ENCODE measurements around the gene TLE6. TPM values are rescaled to one million over a fixed set of nuclear protein-coding genes. Genes with fewer than 3 reads are reported as not detected.

Gene TLE6
- total and polyA plus RNA-seq, 11 donors = 0.21 to 1.4 (median 0.69) TPM; not detected in 1

DNA sequence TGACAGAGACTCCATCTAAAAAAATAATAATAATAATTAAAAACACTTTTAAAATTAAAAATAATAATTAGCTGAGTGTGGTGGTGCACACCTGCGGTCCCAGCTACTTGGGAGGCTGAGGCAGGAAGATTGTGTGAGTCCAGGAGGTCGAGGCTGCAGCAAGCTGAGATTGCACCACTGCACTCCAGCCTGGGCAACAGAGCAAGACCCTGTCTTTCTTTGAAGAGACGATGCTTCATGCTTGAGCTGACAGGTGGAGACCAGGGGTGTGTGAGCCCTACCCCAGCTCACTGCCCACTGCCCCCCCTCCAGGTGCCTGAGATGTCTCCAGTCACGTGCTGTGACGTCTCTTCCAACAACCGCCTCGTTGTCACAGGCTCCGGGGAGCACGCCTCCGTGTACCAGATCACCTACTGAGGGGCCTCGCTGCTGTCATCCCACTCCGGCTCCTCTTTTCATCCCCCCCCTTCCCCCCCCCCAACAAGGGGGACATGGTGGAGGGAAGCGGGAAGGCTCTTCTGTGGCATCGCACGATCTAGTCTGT lies 17.3 kb downstream of the TLE6 start:
- Histone ChIP-seq H3K9me3 (no peaks in the 10 kb centered on the region), H3K27ac (no peak overlapping the region), H3K36me3 (peaks cover 0 to 20% (median 10%) of the 10 kb centered on the region in 9 donors), H3K4me1 (no peaks in the 10 kb centered on the region), H3K4me3 (no peak overlapping the region), H3K27me3 (no peaks in the 10 kb centered on the region)
- WGBS, 4 donors = 74 to 85% (median 82%) methylated on average over 15 of the region's 15 CpGs
- DNase-seq (no peak), ATAC-seq (no peak)
- intact Hi-C loops (cut with DNase I) = no loop called here
- TF ChIP-seq, protein P1, sequence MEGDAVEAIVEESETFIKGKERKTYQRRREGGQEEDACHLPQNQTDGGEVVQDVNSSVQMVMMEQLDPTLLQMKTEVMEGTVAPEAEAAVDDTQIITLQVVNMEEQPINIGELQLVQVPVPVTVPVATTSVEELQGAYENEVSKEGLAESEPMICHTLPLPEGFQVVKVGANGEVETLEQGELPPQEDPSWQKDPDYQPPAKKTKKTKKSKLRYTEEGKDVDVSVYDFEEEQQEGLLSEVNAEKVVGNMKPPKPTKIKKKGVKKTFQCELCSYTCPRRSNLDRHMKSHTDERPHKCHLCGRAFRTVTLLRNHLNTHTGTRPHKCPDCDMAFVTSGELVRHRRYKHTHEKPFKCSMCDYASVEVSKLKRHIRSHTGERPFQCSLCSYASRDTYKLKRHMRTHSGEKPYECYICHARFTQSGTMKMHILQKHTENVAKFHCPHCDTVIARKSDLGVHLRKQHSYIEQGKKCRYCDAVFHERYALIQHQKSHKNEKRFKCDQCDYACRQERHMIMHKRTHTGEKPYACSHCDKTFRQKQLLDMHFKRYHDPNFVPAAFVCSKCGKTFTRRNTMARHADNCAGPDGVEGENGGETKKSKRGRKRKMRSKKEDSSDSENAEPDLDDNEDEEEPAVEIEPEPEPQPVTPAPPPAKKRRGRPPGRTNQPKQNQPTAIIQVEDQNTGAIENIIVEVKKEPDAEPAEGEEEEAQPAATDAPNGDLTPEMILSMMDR (IDR thresholded peaks at IDR 0.05) = no peak
- TF ChIP-seq POLR2A (IDR thresholded peaks at IDR 0.05) = no peak

DNA sequence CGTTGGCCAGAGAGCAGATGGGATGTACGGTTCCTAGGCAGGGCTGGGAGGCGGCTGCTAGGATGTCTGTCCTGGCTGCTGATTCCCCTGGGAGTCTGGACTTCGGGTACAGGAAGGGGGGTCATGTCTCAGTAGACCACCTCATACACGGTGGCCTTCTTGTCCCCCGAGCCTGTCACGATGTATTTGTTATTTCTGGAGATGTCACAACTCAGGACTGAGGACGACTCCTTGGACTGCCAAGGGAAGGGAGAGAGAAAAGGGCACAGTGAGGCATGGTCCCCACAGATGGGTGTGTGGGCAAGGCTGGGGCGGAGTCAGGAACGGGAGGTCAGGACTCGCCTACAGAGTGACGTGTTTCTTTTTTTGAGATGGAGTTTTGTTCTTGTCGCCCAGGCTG lies 20.4 kb downstream of the TLE6 start:
- Histone ChIP-seq H3K4me3 (no peak overlapping the region), H3K27ac (no peak overlapping the region), H3K4me1 (no peaks in the 10 kb centered on the region), H3K9me3 (no peaks in the 10 kb centered on the region), H3K27me3 (no peaks in the 10 kb centered on the region), H3K36me3 (peaks cover 0 to 41% (median 25%) of the 10 kb centered on the region in 9 donors)
- intact Hi-C loops (cut with DNase I) = no loop called here
- WGBS, 4 donors = 71 to 78% (median 73%) methylated on average over 12 to 13 of the region's 13 CpGs
- ATAC-seq = no peak
- DNase-seq = no peak
- no peak for TF ChIP-seq POLR2A (IDR thresholded peaks at IDR 0.05)
- TF ChIP-seq, protein P1 (IDR thresholded peaks at IDR 0.05) = no peak

DNA sequence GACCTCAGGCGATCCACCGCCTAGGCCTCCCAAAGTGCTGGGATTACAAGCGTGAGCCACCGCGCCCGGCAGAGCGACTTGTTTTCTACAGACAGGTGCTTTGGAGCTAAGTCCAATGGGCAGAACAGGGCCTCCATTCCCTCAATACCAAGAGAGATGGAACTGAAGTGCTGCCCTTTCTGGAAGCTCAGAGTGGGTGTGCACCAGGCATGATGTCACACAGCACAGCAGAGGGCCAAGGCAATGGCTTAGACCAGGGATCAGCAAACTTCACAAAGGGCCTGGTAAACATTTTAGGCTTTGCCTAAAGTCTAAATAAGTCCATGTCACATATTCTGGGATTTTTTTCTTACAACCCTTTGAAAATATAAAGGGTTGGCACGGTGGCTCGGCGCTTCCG lies 21.3 kb downstream of the TLE6 start:
- no peaks in the 10 kb centered on the region for H3K27me3 ChIP-seq
- no peak overlapping the region for H3K27ac ChIP-seq
- no peaks in the 10 kb centered on the region for H3K4me1 ChIP-seq
- WGBS, 4 donors = 84 to 96% (median 94%) methylated on average over 11 of the region's 11 CpGs
- peaks cover 0 to 45% (median 25%) of the 10 kb centered on the region in 9 donors for H3K36me3 ChIP-seq
- no peak for TF ChIP-seq POLR2A (IDR thresholded peaks at IDR 0.05)
- TF ChIP-seq, protein P1 (IDR thresholded peaks at IDR 0.05) = no peak
- intact Hi-C loops (cut with DNase I) = no loop called here
- no peak overlapping the region for H3K4me3 ChIP-seq
- H3K9me3 ChIP-seq = no peaks in the 10 kb centered on the region
- no peak for ATAC-seq
- DNase-seq = no peak

DNA sequence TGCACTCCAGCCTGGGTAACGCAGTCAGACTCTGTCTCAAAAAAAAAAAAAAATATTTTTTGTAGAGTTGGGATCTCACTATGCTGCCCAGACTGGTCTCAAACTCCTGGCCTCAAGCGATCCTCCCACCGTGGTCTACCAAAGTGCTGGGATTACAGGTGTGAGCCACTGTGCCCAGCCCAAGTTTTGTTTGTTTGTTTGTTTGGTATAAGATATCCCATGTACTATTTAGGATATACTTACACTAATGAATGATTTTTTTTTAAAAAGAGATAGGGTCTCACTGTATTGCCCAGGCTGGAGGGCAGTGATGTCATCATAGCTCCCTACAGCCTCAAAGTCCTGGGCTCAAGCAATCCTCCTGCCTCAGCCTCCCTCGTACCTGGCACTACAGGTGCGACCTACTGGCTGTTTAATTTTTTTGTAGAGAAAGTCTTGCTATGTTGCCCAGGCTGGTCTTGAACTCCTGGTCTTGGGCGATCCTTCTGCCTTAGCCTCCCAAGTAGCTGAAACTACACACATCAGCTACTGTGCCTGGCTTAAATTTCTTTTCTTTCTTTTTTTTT lies 24.0 kb downstream of the TLE6 start:
- ATAC-seq (no peak), DNase-seq (no peak)
- no peak for TF ChIP-seq POLR2A (IDR thresholded peaks at IDR 0.05)
- TF ChIP-seq, protein P1 (IDR thresholded peaks at IDR 0.05) = no peak
- H3K27me3 ChIP-seq = no peaks in the 10 kb centered on the region
- no peaks in the 10 kb centered on the region for H3K9me3 ChIP-seq
- H3K4me1 ChIP-seq = no peaks in the 10 kb centered on the region
- no peak overlapping the region for H3K4me3 ChIP-seq
- WGBS, 4 donors = 96 to 99% (median 97%) methylated on average over 6 of the region's 6 CpGs
- intact Hi-C loops (cut with DNase I) = no loop called here
- H3K36me3 ChIP-seq = peaks cover 0 to 60% (median 35%) of the 10 kb centered on the region in 9 donors
- H3K27ac ChIP-seq = no peak overlapping the region
